LNCaP clone FGC (cell line): Measurements from ENCODE around the gene PDE11A.

Experiments used
- DNase-seq: peaks from one replicate; pipeline ENCODE4 v3.0.0-alpha.2; 2011; ENCODE audit warnings: low read depth
- H3K4me3 ChIP-seq: 2 replicates; pipeline ENCODE4 v1.5.1; 2011; ENCODE audit warnings: mild to moderate bottlenecking, low read depth, low read length, control low read depth
- TF ChIP-seq, protein P1 (sequence below): IDR thresholded peaks from 2 replicates; pipeline ENCODE4 v1.5.1; 2012; ENCODE audit warnings: mild to moderate bottlenecking; ENCODE audit not compliant: control insufficient read depth, insufficient read depth; ENCODE audit errors: extremely low read depth

Gene PDE11A

GRCh38 chr2:177763531-177764265 lies 308.9 kb downstream of the PDE11A start:
- no peak for DNase-seq
- TF ChIP-seq, protein P1, sequence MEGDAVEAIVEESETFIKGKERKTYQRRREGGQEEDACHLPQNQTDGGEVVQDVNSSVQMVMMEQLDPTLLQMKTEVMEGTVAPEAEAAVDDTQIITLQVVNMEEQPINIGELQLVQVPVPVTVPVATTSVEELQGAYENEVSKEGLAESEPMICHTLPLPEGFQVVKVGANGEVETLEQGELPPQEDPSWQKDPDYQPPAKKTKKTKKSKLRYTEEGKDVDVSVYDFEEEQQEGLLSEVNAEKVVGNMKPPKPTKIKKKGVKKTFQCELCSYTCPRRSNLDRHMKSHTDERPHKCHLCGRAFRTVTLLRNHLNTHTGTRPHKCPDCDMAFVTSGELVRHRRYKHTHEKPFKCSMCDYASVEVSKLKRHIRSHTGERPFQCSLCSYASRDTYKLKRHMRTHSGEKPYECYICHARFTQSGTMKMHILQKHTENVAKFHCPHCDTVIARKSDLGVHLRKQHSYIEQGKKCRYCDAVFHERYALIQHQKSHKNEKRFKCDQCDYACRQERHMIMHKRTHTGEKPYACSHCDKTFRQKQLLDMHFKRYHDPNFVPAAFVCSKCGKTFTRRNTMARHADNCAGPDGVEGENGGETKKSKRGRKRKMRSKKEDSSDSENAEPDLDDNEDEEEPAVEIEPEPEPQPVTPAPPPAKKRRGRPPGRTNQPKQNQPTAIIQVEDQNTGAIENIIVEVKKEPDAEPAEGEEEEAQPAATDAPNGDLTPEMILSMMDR: peak; percentile 71
- H3K4me3 ChIP-seq: no peak overlapping the region

- TF ChIP-seq, protein P1: no peak
- DNase-seq: no peak
- H3K4me3 ChIP-seq: no peak overlapping the region
These were observed 313.1 kb downstream of the PDE11A start for GRCh38 chr2:177759443-177759842.

DNA sequence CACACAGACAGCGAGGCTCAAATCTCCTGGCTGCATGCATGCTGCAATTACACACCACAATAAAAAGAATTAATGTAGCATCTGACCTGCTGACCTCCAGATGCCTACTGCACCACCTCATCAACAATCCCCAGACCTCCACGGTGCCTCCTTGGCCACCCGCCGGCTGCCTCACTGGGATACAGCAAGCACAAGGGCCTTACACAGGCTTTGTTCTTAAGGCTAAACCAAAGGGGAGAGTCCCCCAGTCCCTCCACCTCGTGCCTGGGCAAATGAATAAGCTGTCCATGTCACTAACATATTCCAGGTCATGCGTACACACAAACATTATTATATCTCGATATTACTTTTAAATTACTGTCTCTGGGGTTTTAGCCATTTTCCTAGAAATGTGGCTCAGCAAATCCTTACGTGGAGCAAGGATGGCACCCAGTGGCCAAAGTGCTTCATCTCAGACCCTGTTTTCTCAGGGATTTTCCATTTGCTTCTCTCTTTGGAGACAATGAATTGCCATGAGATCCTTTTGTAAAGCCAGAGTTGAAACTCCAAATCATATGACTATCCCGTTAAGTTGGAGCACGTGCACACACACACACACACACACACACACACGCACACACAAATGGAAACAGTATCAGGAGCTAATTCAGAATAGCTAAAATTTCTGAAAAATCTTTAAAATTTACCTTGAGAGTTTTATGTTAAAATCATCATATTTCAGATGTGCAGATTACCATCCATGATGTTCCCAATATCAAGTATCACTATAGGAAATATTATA lies 313.8 kb downstream of the PDE11A start:
- no peak for DNase-seq
- H3K4me3 ChIP-seq: no peak overlapping the region
- TF ChIP-seq, protein P1: peak; percentile 67

- TF ChIP-seq, protein P1: no peak
- DNase-seq: no peak
- no peak overlapping the region for H3K4me3 ChIP-seq
These were observed 316.2 kb downstream of the PDE11A start for GRCh38 chr2:177756336-177756735.

- no peak for DNase-seq
- TF ChIP-seq, protein P1: no peak
These were observed 318.1 kb downstream of the PDE11A start for GRCh38 chr2:177754492-177754873.

GRCh38 chr2:177753682-177754491 lies 318.7 kb downstream of the PDE11A start:
- TF ChIP-seq, protein P1: no peak
- DNase-seq: peak; percentile 67
- H3K4me3 ChIP-seq: no peak overlapping the region

More at GRCh38 chr2:177754492-177754873, 318.1 kb downstream of the PDE11A start:
- no peak overlapping the region for H3K4me3 ChIP-seq
